ENCODE measurements around the gene TGM1. TPM values are rescaled to one million over a fixed set of nuclear protein-coding genes. Genes with fewer than 3 reads are reported as not detected.

The TGM1 gene
- total RNA-seq, 1 experiment from 2014 or later = 2.9 TPM

GRCh38 chr14:24310646-24311604 is 47.9 kb upstream of the TGM1 start, which contains the start of gene LTB4R:
TSS of gene LTB4R (plus strand) at chr14:24311502. CDS start at chr14:24315652, 4,150 bp downstream.
- Histone ChIP-seq H3K4me2 (ENCODE audit: insufficient read depth, insufficient read length, low read length) (no peak within 1 kb of the TSS), H3K23me2 (ENCODE audit: insufficient read length, low read depth, low read length, poor library complexity, severe bottlenecking) (no peaks in the 10 kb centered on the region), H3K56ac (ENCODE audit: insufficient read length, low read depth, low read length) (no peak within 1 kb of the TSS), H3K27ac (ENCODE audit: insufficient read length, low read depth, low read length) (no peak within 1 kb of the TSS), H4K91ac (ENCODE audit: insufficient read length, low read depth, low read length) (no peak within 1 kb of the TSS), H2AFZ (ENCODE audit: low read length) (no peak within 1 kb of the TSS), H3K79me1 (ENCODE audit: insufficient read depth, low read depth, low read length, poor library complexity, severe bottlenecking) (no peaks in the 10 kb centered on the region), H3K18ac (ENCODE audit: insufficient read length, low read depth, low read length) (no peak within 1 kb of the TSS), H2BK5ac (ENCODE audit: insufficient read length, low read length) (no peak within 1 kb of the TSS), H2BK120ac (ENCODE audit: low read depth, low read length, poor library complexity, severe bottlenecking) (no peak within 1 kb of the TSS), H4K8ac (replicated peaks; ENCODE audit: insufficient read length, low read depth, low read length) (no peak within 1 kb of the TSS), H4K20me1 (ENCODE audit: control insufficient read depth, insufficient read depth, insufficient read length) (no peaks in the 10 kb centered on the region), H3K4me1 (ENCODE audit: insufficient read depth, low read length) (no peaks in the 10 kb centered on the region), H3K23ac (ENCODE audit: insufficient read length, low read depth, low read length) (no peak within 1 kb of the TSS), H3K4ac (ENCODE audit: low read depth, low read length) (no peak within 1 kb of the TSS), H3K9me3 (ENCODE audit: control insufficient read depth, low read depth, low read length) (no peaks in the 10 kb centered on the region), H2BK12ac (ENCODE audit: insufficient read length, low read depth, low read length) (no peak within 1 kb of the TSS), H2BK20ac (ENCODE audit: low read depth, low read length, poor library complexity, severe bottlenecking) (no peak within 1 kb of the TSS), H3K79me2 (ENCODE audit: insufficient read depth, low read length) (no peaks in the 10 kb centered on the region), H3K9ac (ENCODE audit: extremely low read depth, insufficient read length, low read length) (no peak within 1 kb of the TSS), H3K14ac (ENCODE audit: insufficient read depth, low read length) (no peak within 1 kb of the TSS), H3T11ph (ENCODE audit: low read length) (no peak within 1 kb of the TSS), H2BK15ac (ENCODE audit: low read depth, low read length) (no peak within 1 kb of the TSS), H4K5ac (ENCODE audit: insufficient read length, low read depth, low read length) (no peak within 1 kb of the TSS), H2AK5ac (ENCODE audit: insufficient read length, low read length) (no peak within 1 kb of the TSS), H3K27me3 (ENCODE audit: insufficient read depth, low read length) (no peaks in the 10 kb centered on the region)
- peaks cover 8% of the 10 kb centered on the region for H3K27me3 Mint-ChIP-seq (ENCODE audit: low read depth)
- peaks cover 5 to 40% (median 20%) of the 10 kb centered on the region in 3 experiments; a peak in 6 of 7 replicates for H3K36me3 Mint-ChIP-seq (ENCODE audit: insufficient read depth in 1 of 3, low read depth in 3 of 3)
- peak within 1 kb of the TSS in 1 of 3 experiments; percentile 77; a peak in 1 of 7 replicates for H3K27ac Mint-ChIP-seq
- no peak for DNase-seq
- H3K4me3 Mint-ChIP-seq = no peak within 1 kb of the TSS
- WGBS (ENCODE audit: extremely low coverage, insufficient read length, low lambda C conversion rate) = no CpG with 5 or more reads among the region's 99 CpGs
- TF ChIP-seq CTCF (conservative IDR thresholded peaks at IDR 0.05) = no peak
- H3K9me3 Mint-ChIP-seq = no peaks in the 10 kb centered on the region
- H3K4me1 Mint-ChIP-seq = peaks cover 5 to 6% of the 10 kb centered on the region in 2 experiments; a peak in 3 of 4 replicates
